Calu3 (cell line): ENCODE data around the gene SIL1. TPM values are rescaled to one million over a fixed set of nuclear protein-coding genes. Genes with fewer than 3 reads are reported as not detected.

Experiments used
- BruUV-seq: library from RNA; stranded (reverse); fragments of 400-500 nt; replicated peaks from 2 replicates; lab custom pipeline; 2021; lab: Mats Ljungman, UMichigan
- CTCF ChIA-PET: fragments of 300-600 bp; sonication (Branson Sonifier 250); formaldehyde crosslinking; loops from one replicate; lab custom pipeline; 2022; ENCODE audit warnings: antibody characterized with exemption; lab: Charles Lee
- DNase-seq: peaks from one replicate; pipeline ENCODE4 v3.0.0; 2022
- H3K27ac Mint-ChIP-seq: one replicate; pipeline ENCODE4 v1.8.0; 2022; ENCODE audit warnings: mixed read lengths; ENCODE audit not compliant: unreplicated experiment
- H3K27me3 Mint-ChIP-seq: one replicate; pipeline ENCODE4 v1.8.0; 2022; ENCODE audit warnings: mixed read lengths; ENCODE audit not compliant: unreplicated experiment
- H3K36me3 Mint-ChIP-seq: one replicate; pipeline ENCODE4 v1.8.0; 2022; ENCODE audit warnings: mild to moderate bottlenecking, moderate library complexity, mixed read lengths; ENCODE audit not compliant: insufficient read depth, unreplicated experiment
- H3K4me1 Mint-ChIP-seq: one replicate; pipeline ENCODE4 v1.8.0; 2022; ENCODE audit warnings: mild to moderate bottlenecking, low read depth, mixed read lengths; ENCODE audit not compliant: unreplicated experiment
- H3K4me3 Mint-ChIP-seq: one replicate; pipeline ENCODE4 v1.8.0; 2022; ENCODE audit warnings: mild to moderate bottlenecking, low read depth, moderate library complexity, mixed read lengths; ENCODE audit not compliant: unreplicated experiment
- H3K9me3 Mint-ChIP-seq: one replicate; pipeline ENCODE4 v1.8.0; 2022; ENCODE audit warnings: low read depth, mixed read lengths; ENCODE audit not compliant: unreplicated experiment
- CTCF ChIP-seq: fragments of 200-600 bp; IDR thresholded peaks from one replicate; pipeline ENCODE4 v1.8.0; 2022; ENCODE audit warnings: antibody characterized with exemption; ENCODE audit not compliant: unreplicated experiment
- intact Hi-C: fragments of 100-400 bp; cut with micrococcal nuclease; formaldehyde crosslinking; loops from one replicate; pipeline ENCODE4 v1.10.0; 2022; ENCODE audit not compliant: unreplicated experiment
- total RNA-seq: library from RNA; stranded (reverse); gene quantifications from 2 replicates; pipeline ENCODE4 v1.2.3, GENCODE V29; 2022

The SIL1 gene
- total RNA-seq, 1 experiment from 2014 or later: 45.8 TPM

GRCh38 chr5:139027150-139027549, 171.0 kb downstream of the SIL1 start:
- TF ChIP-seq CTCF: no peak
- no peak for DNase-seq
- Mint-ChIP-seq H3K4me1 (no peaks in the 10 kb centered on the region), H3K9me3 (no peaks in the 10 kb centered on the region), H3K27me3 (no peaks in the 10 kb centered on the region), H3K27ac (no peak overlapping the region), H3K36me3 (no peaks in the 10 kb centered on the region), H3K4me3 (no peak overlapping the region)
- BruUV-seq: no TSS peak
- intact Hi-C loops: no loop called here
- CTCF ChIA-PET: no interaction called here

- H3K36me3 Mint-ChIP-seq: no peaks in the 10 kb centered on the region
- CTCF ChIA-PET: no interaction called here
- intact Hi-C loops: no loop called here
- H3K4me3 Mint-ChIP-seq: no peak overlapping the region
- no TSS peak for BruUV-seq
- H3K27me3 Mint-ChIP-seq: no peaks in the 10 kb centered on the region
- no peak for DNase-seq
- no peak overlapping the region for H3K27ac Mint-ChIP-seq
- no peaks in the 10 kb centered on the region for H3K4me1 Mint-ChIP-seq
- no peak for TF ChIP-seq CTCF
- no peaks in the 10 kb centered on the region for H3K9me3 Mint-ChIP-seq
Measured at GRCh38 chr5:139025651-139026050, 172.5 kb downstream of the SIL1 start.

- no peak for DNase-seq
Measured at GRCh38 chr5:139023286-139023685, 174.9 kb downstream of the SIL1 start.

GRCh38 chr5:139022528-139022927, 175.6 kb downstream of the SIL1 start:
- intact Hi-C loops: no loop called here
- H3K4me1 Mint-ChIP-seq: no peaks in the 10 kb centered on the region
- no peak for DNase-seq
- BruUV-seq: no TSS peak
- H3K36me3 Mint-ChIP-seq: no peaks in the 10 kb centered on the region
- no peak for TF ChIP-seq CTCF
- H3K9me3 Mint-ChIP-seq: no peaks in the 10 kb centered on the region
- no peak overlapping the region for H3K27ac Mint-ChIP-seq
- H3K27me3 Mint-ChIP-seq: no peaks in the 10 kb centered on the region
- CTCF ChIA-PET: interaction anchor here (0.6 kb wide), 1 partner anchor 87 kb away, joined by 3 read pairs; no protein-coding TSS in a partner anchor
- no peak overlapping the region for H3K4me3 Mint-ChIP-seq

More at GRCh38 chr5:139023286-139023685, 174.9 kb downstream of the SIL1 start:
- no peaks in the 10 kb centered on the region for H3K9me3 Mint-ChIP-seq
- H3K27ac Mint-ChIP-seq: no peak overlapping the region
- BruUV-seq: no TSS peak
- intact Hi-C loops: no loop called here
- no peak overlapping the region for H3K4me3 Mint-ChIP-seq
- TF ChIP-seq CTCF: no peak
- H3K36me3 Mint-ChIP-seq: no peaks in the 10 kb centered on the region
- CTCF ChIA-PET: no interaction called here
- no peaks in the 10 kb centered on the region for H3K4me1 Mint-ChIP-seq
- no peaks in the 10 kb centered on the region for H3K27me3 Mint-ChIP-seq
